ENCODE measurements around the gene PDSS2. TPM values are rescaled to one million over a fixed set of nuclear protein-coding genes. Genes with fewer than 3 reads are reported as not detected.

Gene PDSS2
- total RNA-seq, 1 donor from 2014 or later = 10.8 TPM

DNA sequence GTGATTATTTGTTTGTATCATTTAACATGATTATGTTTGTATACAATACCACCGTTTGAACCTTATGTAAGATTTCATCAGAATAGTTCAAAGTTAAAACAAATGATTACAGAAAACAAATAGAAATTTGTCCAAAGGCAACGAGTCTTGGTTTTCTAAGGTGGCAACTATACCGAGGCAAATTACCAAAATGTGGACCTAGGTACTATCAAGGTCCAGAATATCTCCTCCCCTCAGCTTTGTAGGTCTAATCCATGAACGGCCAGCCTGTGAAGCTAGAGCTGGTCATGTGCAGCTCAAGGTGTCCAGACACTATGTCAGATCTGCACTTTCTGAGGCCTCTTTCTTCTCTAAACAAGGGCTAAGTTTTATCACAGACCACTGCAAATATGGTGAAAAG is 192.4 kb downstream of the PDSS2 start:
- no peak for DNase-seq

DNA sequence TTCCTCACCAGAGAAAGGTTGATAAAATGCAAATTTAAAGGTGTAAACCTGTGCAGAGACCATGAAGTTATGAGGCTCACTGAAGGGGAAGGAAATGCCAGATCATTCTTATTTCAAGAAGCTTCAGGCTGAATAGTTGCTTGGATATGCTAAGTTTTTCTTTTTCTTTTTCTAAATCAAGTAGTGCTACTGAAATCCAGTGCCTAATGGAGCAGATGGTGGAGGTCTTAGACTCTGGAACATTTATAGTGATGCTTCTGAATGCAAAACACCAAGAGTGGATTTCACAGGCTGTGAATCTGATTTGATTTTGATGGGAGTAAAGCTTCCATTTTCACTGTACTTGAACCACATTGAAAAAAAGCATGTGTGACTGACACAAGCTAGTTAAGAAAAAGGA is 192.8 kb downstream of the PDSS2 start:
- DNase-seq = no peak

- DNase-seq = no peak
Measured at GRCh38 chr6:107264357-107264840, 195.0 kb downstream of the PDSS2 start.

- DNase-seq = no peak
Measured at GRCh38 chr6:107259951-107260350, 199.4 kb downstream of the PDSS2 start.

- no peak for DNase-seq
Measured at GRCh38 chr6:107248147-107248546, 211.2 kb downstream of the PDSS2 start.

- no peak for DNase-seq
Measured at GRCh38 chr6:107246972-107247615, 212.3 kb downstream of the PDSS2 start.

- DNase-seq = no peak
Measured at GRCh38 chr6:107246249-107246971, 213.0 kb downstream of the PDSS2 start.

DNA sequence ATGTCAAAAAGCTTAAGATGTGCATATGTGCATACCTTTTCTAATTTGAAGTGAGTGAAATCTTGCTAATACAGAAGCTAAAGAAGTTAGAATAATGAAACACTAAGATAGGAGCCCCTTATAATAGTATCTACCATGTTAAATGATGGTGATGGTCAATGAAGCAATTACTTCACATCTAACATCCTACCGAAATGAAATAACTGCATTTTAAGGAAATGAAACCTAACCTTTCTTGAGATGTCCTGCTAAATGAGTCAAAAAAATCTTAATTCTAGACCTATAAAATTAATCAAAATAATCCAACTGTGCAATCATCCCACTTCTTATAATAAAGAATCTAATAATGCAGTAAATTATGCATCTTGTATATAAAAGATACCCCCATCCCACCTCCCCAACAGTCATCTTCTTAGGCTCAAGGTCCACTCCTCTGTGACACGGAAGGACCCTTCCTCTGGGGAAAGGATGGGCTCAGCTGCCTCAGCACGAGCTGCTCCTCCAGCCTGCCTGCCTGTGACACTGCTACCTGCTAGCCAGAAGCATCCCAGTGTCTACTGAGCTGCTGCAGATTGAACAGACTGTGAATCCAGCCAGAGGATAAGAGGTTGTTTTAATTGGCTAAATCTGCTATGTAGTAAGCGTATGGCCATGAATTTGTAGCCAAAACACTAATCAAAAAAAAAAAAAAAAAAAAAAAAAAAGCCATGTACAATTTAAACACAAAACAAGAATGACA is 214.5 kb downstream of the PDSS2 start:
- DNase-seq = no peak

- no peak for DNase-seq
Measured at GRCh38 chr6:107244082-107244741, 215.2 kb downstream of the PDSS2 start.

DNA sequence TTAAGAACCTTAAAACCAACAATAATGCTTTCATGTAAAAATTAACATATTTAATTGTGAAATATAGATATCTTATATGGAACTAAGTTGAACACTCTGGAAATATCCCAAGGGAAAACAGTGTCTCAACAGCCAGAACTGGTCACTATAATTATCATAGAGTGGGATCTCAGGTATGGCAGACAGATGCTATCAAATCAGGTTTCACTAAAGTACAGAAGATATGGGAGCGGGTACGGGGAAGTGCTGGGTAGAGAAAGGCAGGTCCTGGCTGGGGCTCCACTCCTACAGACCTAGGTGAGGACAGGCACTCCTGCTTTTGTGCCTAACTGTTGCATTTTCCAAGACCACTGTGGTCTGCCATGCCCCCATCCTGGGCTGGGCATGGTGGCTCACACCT is 215.9 kb downstream of the PDSS2 start:
- no peak for DNase-seq

- no peak for DNase-seq
Measured at GRCh38 chr6:107237992-107238660, 221.2 kb downstream of the PDSS2 start.

GRCh38 chr6:107235511-107235910 is 223.9 kb downstream of the PDSS2 start:
- DNase-seq = no peak

DNA sequence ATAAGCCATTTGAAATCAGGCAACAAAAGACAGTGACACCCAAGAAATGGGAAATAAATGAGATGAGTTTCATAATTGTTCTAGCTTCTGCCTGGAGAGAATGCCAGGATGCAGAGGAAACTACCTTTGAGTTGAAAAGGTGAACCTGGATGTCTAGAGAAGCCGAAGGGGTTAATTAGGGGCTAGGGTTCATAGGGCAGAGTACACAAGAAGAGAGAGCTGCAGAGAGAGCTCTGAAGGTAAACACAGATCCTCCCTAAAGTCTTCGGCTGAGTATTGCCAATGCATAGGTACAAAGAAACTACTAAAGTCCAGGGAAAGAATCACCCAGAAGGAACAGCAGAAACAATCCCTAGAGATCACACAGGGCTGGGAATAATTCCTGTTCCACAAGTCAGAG is 224.4 kb downstream of the PDSS2 start:
- no peak for DNase-seq

DNA sequence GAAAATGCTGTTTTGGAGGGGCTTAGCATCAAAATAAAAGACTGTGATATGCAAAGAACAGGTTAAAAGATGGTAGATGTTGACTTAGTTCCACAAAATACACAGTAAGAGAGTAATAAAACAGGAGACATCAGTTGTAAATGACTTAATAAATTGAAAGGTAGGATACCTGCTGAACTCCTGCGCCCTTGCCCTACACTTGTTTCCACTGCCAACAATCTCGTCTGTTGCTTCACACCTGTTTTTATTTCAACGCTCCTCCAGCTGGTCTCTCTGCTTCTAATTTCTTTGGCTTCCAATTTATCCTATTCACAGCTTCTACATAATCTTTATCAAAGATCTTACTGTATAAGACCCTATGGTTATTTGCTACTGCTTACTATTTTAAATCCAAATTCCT is 228.1 kb downstream of the PDSS2 start:
- no peak for DNase-seq

DNA sequence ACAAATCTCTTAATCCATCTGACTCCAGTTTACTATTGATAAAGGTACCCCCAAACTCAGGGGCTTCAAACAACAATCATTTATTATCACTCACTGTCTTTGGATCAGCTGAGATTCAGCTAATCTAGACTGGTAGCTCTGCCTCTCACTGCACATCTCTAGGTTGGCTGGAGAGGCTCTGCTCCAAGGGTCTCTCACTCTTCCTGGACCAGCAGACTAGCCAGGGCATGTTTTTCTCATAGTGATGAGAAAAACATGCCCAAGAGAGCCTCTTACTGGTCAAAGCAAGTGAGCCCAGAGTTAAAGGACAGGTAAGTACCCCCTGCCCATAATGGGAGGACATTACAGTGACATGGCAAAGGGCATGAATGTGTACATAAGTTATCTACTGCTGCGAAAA is 228.9 kb downstream of the PDSS2 start:
- DNase-seq = no peak

DNA sequence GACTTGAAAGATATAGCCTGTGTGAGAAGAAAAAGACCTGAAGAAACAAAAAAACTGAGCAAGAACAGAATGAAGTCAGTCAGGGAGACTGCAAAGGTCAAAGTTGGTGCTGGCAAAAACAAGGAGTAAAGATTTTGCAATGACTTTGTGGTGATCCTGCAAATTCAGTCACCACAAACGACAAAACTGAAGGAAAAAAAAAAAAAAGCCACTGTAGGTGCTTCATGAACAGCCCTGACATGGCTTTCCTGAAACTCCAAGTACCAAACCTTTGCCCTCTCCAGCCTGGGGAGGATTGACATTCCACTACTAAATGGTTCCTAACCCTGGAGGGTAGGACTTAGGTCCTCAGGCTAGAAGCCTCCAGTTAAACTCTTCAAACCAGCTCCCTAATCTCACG is 229.3 kb downstream of the PDSS2 start:
- DNase-seq = no peak

DNA sequence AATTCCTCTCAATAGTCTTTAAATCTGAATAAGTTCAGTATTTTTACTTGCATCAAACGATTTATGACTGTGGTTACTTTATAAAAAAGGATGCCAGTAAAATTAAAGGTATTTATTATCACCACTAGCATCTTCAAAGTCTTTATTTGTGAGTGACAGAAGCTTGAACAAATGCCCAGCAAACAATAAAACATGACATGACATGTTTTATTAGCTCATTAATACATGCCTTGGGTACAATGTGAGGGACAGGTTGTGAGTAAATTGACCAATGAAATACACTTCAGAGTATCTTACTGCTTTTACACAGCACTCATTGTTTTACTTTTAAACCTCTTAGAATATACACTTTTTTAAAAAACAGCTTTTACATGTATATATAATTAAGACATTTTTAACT is 230.6 kb downstream of the PDSS2 start:
- no peak for DNase-seq

- DNase-seq = no peak
Measured at GRCh38 chr6:107221519-107221918, 237.8 kb downstream of the PDSS2 start.

DNA sequence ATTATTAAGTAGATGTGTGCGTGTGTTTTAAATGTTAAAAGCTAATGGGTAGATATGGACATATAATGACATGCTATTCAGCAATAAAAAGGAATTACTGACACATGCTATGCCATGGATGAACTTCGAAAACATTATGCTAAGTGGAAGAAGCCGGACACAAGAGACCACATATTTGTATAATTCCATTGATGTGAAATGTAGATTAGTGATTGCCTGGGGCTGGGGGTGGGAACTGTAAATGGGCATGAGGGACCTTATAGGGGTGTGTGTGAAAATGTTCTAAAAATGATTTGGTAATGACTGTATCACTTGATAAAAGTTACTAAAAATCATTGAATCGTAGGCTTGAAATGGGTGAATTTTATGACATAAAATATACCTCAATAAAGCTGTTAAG is 239.5 kb downstream of the PDSS2 start:
- no peak for DNase-seq

GRCh38 chr6:107218142-107218541 is 241.2 kb downstream of the PDSS2 start:
- DNase-seq = no peak

DNA sequence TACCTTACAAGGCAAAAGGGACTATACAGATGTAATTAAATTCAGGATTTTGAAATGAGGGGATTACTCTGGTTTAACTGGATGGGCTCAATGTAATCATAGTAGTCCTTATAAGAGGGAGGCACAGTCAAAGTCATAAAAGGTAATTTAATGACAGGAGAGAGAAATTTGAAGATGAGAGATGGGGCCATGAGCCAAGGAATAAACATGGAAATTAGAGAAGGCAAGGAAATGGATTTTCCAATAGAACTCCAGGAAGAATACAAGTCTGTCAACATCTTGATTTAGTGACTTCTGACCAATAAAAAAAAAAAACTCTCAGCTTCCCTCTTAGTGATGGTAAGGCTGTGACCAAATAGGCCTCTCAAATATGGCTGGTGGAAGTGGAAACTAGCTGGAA is 242.1 kb downstream of the PDSS2 start:
- no peak for DNase-seq
